Suprapubic skin (tissue), 4 donors: Measurements from ENCODE around the gene MYH15. TPM values are rescaled to one million over a fixed set of nuclear protein-coding genes. Genes with fewer than 3 reads are reported as not detected.

Source experiments
- DNase-seq, 2 donors: peaks; one replicate each; pipeline ENCODE4 v3.0.0-alpha.2; 2019; ENCODE audit warnings: low spot score in 2 of 2
- H3K27ac ChIP-seq: fragments of 200-600 bp; sonication (generic); one replicate; pipeline ENCODE4 v1.5.1; 2019
- H3K27me3 ChIP-seq: fragments of 200-600 bp; sonication (generic); one replicate; pipeline ENCODE4 v1.5.1; 2019
- H3K36me3 ChIP-seq: fragments of 200-600 bp; sonication (generic); one replicate; pipeline ENCODE4 v1.5.1; 2019
- H3K4me1 ChIP-seq: fragments of 200-600 bp; sonication (generic); one replicate; pipeline ENCODE4 v1.5.1; 2019
- H3K4me3 ChIP-seq: fragments of 200-600 bp; sonication (generic); one replicate; pipeline ENCODE4 v1.5.1; 2019; ENCODE audit warnings: mild to moderate bottlenecking
- H3K9me3 ChIP-seq: fragments of 200-600 bp; sonication (generic); one replicate; pipeline ENCODE4 v1.5.1; 2019
- CTCF ChIP-seq, 2 donors: fragments of 200-600 bp in 1 of 2; fragments of 450-650 bp in 1 of 2; sonication (generic) in 1 of 2; IDR thresholded peaks; one replicate each; pipeline ENCODE4 v1.5.1; 2016 to 2019; ENCODE audit warnings: antibody characterized with exemption in 2 of 2, mild to moderate bottlenecking in 1 of 2, moderate library complexity in 1 of 2
- EP300 ChIP-seq: sonication (generic); formaldehyde crosslinking; IDR thresholded peaks from one replicate; pipeline ENCODE4 v1.6.1; 2017; ENCODE audit warnings: antibody characterized with exemption
- POLR2A ChIP-seq, 2 donors: fragments of 450-650 bp; IDR thresholded peaks; one replicate each; pipeline ENCODE4 v1.6.1; 2017; ENCODE audit warnings: antibody characterized with exemption in 2 of 2, mild to moderate bottlenecking in 2 of 2, moderate library complexity in 2 of 2
- POLR2AphosphoS5 ChIP-seq, 3 donors: sonication (generic); formaldehyde crosslinking; IDR thresholded peaks; one replicate each; pipeline ENCODE4 v1.6.1; 2017; ENCODE audit warnings: antibody characterized with exemption in 3 of 3
- WGBS: methylation state at CpG from one replicate; pipeline ENCODE4 v1.1.5; 2018; 5-methylcytosine and 5-hydroxymethylcytosine counted together
- total RNA-seq, 4 donors: library from RNA; depleted of rRNA; stranded (reverse); fragments of >200 nt; gene quantifications; one replicate each; pipeline ENCODE4 v1.1.0, GENCODE V29; 2016

MYH15 gene
- total RNA-seq, 4 donors from 2014 or later, result 0.17 to 0.31 (median 0.30) TPM; not detected in 1

- H3K27ac ChIP-seq, result no peak overlapping the region
- 96% methylated on average over 2 of the region's 2 CpGs for WGBS
- no peak overlapping the region for H3K4me3 ChIP-seq
- no peak for DNase-seq
- no peaks in the 10 kb centered on the region for H3K36me3 ChIP-seq
- no peaks in the 10 kb centered on the region for H3K9me3 ChIP-seq
- TF ChIP-seq EP300 (no peak), POLR2AphosphoS5 (IDR thresholded peaks at IDR 0.05) (no peak), CTCF (IDR thresholded peaks at IDR 0.05) (no peak), POLR2A (IDR thresholded peaks at IDR 0.05) (no peak)
- H3K4me1 ChIP-seq, result no peaks in the 10 kb centered on the region
- no peaks in the 10 kb centered on the region for H3K27me3 ChIP-seq
Measured at GRCh38 chr3:108401836-108402235, 108.6 kb downstream of the MYH15 start.

GRCh38 chr3:108398510-108398909, 111.9 kb downstream of the MYH15 start:
- 90% methylated on average over 6 of the region's 6 CpGs for WGBS
- no peak for DNase-seq
- Histone ChIP-seq H3K4me1 (no peaks in the 10 kb centered on the region), H3K9me3 (no peaks in the 10 kb centered on the region), H3K36me3 (no peaks in the 10 kb centered on the region), H3K27ac (no peak overlapping the region), H3K27me3 (no peaks in the 10 kb centered on the region), H3K4me3 (no peak overlapping the region)
- TF ChIP-seq POLR2AphosphoS5 (IDR thresholded peaks at IDR 0.05) (no peak), POLR2A (IDR thresholded peaks at IDR 0.05) (no peak), CTCF (IDR thresholded peaks at IDR 0.05) (no peak), EP300 (no peak)

- WGBS, result 94% methylated on average over 1 of the region's 1 CpG
- TF ChIP-seq CTCF (IDR thresholded peaks at IDR 0.05), result no peak
- no peak for TF ChIP-seq POLR2AphosphoS5 (IDR thresholded peaks at IDR 0.05)
- TF ChIP-seq EP300, result no peak
- TF ChIP-seq POLR2A (IDR thresholded peaks at IDR 0.05), result no peak
Measured at GRCh38 chr3:108396336-108396735, 114.1 kb downstream of the MYH15 start.

GRCh38 chr3:108394563-108394962, 115.8 kb downstream of the MYH15 start:
- no peak overlapping the region for H3K4me3 ChIP-seq
- H3K27ac ChIP-seq, result no peak overlapping the region
- peaks cover 10% of the 10 kb centered on the region for H3K4me1 ChIP-seq
- DNase-seq, result no peak
- no peaks in the 10 kb centered on the region for H3K9me3 ChIP-seq
- H3K36me3 ChIP-seq, result no peaks in the 10 kb centered on the region
- TF ChIP-seq EP300 (no peak), POLR2AphosphoS5 (IDR thresholded peaks at IDR 0.05) (no peak), POLR2A (IDR thresholded peaks at IDR 0.05) (no peak), CTCF (IDR thresholded peaks at IDR 0.05) (no peak)
- WGBS, result 62% methylated on average over 3 of the region's 3 CpGs
- H3K27me3 ChIP-seq, result no peaks in the 10 kb centered on the region

More at GRCh38 chr3:108396336-108396735, 114.1 kb downstream of the MYH15 start:
- no peak overlapping the region for H3K27ac ChIP-seq
- no peak for DNase-seq
- H3K9me3 ChIP-seq, result no peaks in the 10 kb centered on the region
- H3K4me1 ChIP-seq, result peaks cover 10% of the 10 kb centered on the region
- no peak overlapping the region for H3K4me3 ChIP-seq
- H3K36me3 ChIP-seq, result no peaks in the 10 kb centered on the region
- H3K27me3 ChIP-seq, result no peaks in the 10 kb centered on the region

- 66% methylated on average over 2 of the region's 2 CpGs for WGBS
- no peaks in the 10 kb centered on the region for H3K36me3 ChIP-seq
Measured at GRCh38 chr3:108394016-108394415, 116.4 kb downstream of the MYH15 start.

More at GRCh38 chr3:108394016-108394415, 116.4 kb downstream of the MYH15 start:
- Histone ChIP-seq H3K27ac (no peak overlapping the region), H3K27me3 (no peaks in the 10 kb centered on the region), H3K9me3 (no peaks in the 10 kb centered on the region), H3K4me3 (no peak overlapping the region), H3K4me1 (peaks cover 10% of the 10 kb centered on the region)
- TF ChIP-seq EP300 (no peak), CTCF (IDR thresholded peaks at IDR 0.05) (no peak), POLR2A (IDR thresholded peaks at IDR 0.05) (no peak), POLR2AphosphoS5 (IDR thresholded peaks at IDR 0.05) (no peak)
- DNase-seq, result no peak
